PC-9 (cell line): ENCODE data around the gene NKX2-4. TPM values are rescaled to one million over a fixed set of nuclear protein-coding genes. Genes with fewer than 3 reads are reported as not detected.

ENCODE experiments used
- BruUV-seq: library from RNA; stranded (reverse); fragments of 400-500 nt; replicated peaks from 2 replicates; lab custom pipeline; 2021; lab: Mats Ljungman, UMichigan
- CTCF ChIA-PET: fragments of 300-600 bp; sonication (Branson Sonifier 250); formaldehyde crosslinking; loops from one replicate; lab custom pipeline; 2022; ENCODE audit warnings: antibody characterized with exemption; lab: Charles Lee
- POLR2A ChIA-PET: fragments of 300-600 bp; sonication (Branson Sonifier 250); formaldehyde crosslinking; loops from one replicate; lab custom pipeline; 2022; ENCODE audit warnings: antibody characterized with exemption; ENCODE audit not compliant: unreplicated experiment; lab: Charles Lee
- DNase-seq, 2 experiments: peaks; one replicate each; pipeline versions ENCODE4 v3.0.0 to v3.0.0-alpha.2; 2015 to 2022; ENCODE audit warnings: mixed read lengths in 1 of 2
- H2AFZ ChIP-seq: fragments of 200-600 bp; sonication (generic); 2 replicates; pipeline ENCODE4 v1.8.1; 2017; ENCODE audit warnings: antibody characterized with exemption
- H3F3A ChIP-seq: fragments of 200-600 bp; sonication (generic); 2 replicates; pipeline ENCODE4 v1.8.1; 2017; ENCODE audit warnings: antibody characterized with exemption, mild to moderate bottlenecking, low read depth; ENCODE audit not compliant: insufficient read depth
- H3K27ac ChIP-seq: fragments of 200-600 bp; sonication (generic); 2 replicates; pipeline ENCODE4 v1.6.1; 2016; ENCODE audit warnings: mixed run types
- H3K27me3 ChIP-seq: fragments of 200-600 bp; sonication (generic); 2 replicates; pipeline ENCODE4 v1.6.1; 2016; ENCODE audit warnings: low read depth, mixed run types; ENCODE audit not compliant: insufficient read depth
- H3K36me3 ChIP-seq: fragments of 200-600 bp; sonication (generic); 2 replicates; pipeline ENCODE4 v1.6.1; 2016; ENCODE audit warnings: low read depth, mixed run types
- H3K4me1 ChIP-seq: fragments of 200-600 bp; sonication (generic); replicated peaks from 2 replicates; pipeline ENCODE4 v1.6.1; 2016; ENCODE audit warnings: mixed run types; ENCODE audit not compliant: insufficient read depth
- H3K4me2 ChIP-seq: fragments of 200-600 bp; sonication (generic); 2 replicates; pipeline ENCODE4 v1.6.1; 2017; ENCODE audit warnings: mixed run types
- H3K4me3 ChIP-seq: fragments of 200-600 bp; sonication (generic); 2 replicates; pipeline ENCODE4 v1.6.1; 2016; ENCODE audit warnings: mixed run types
- H3K79me2 ChIP-seq: fragments of 200-600 bp; sonication (generic); 2 replicates; pipeline ENCODE4 v1.6.1; 2017; ENCODE audit warnings: low read depth, mixed run types
- H3K9me2 ChIP-seq: fragments of 200-600 bp; sonication (generic); 2 replicates; pipeline ENCODE4 v1.8.1; 2017; ENCODE audit warnings: mild to moderate bottlenecking; ENCODE audit not compliant: insufficient read depth
- H3K9me3 ChIP-seq: fragments of 200-600 bp; sonication (generic); 2 replicates; pipeline ENCODE4 v1.8.1; 2016; ENCODE audit warnings: low read depth; ENCODE audit not compliant: insufficient read depth
- H4K20me1 ChIP-seq: fragments of 200-600 bp; sonication (generic); 2 replicates; pipeline ENCODE4 v1.8.1; 2017; ENCODE audit not compliant: insufficient read depth
- CTCF ChIP-seq: fragments of 200-600 bp; sonication (generic); conservative IDR thresholded peaks from 2 replicates; pipeline ENCODE4 v1.6.1; 2017; ENCODE audit warnings: mixed run types, antibody characterized with exemption, mild to moderate bottlenecking, moderate library complexity
- EZH2 ChIP-seq: fragments of 200-600 bp; sonication (generic); IDR thresholded peaks from 2 replicates; pipeline ENCODE4 v1.8.0; 2017; ENCODE audit warnings: antibody characterized with exemption, low read depth
- intact Hi-C: fragments of 100-400 bp; cut with micrococcal nuclease; formaldehyde crosslinking; loops from one replicate; pipeline ENCODE4 v1.10.0; 2022; ENCODE audit not compliant: unreplicated experiment
- total RNA-seq: library from RNA; stranded (reverse); gene quantifications from 2 replicates; pipeline ENCODE4 v1.2.3, GENCODE V29; 2021

NKX2-4 gene
- total RNA-seq, 1 experiment from 2014 or later = not detected

- Histone ChIP-seq H3K79me2 (no peaks in the 10 kb centered on the region), H3K9me3 (no peaks in the 10 kb centered on the region), H3K36me3 (peaks cover 27% of the 10 kb centered on the region), H3K4me3 (no peak overlapping the region), H3K9me2 (no peaks in the 10 kb centered on the region), H2AFZ (no peak overlapping the region), H3F3A (no peaks in the 10 kb centered on the region), H3K27me3 (no peaks in the 10 kb centered on the region), H4K20me1 (peaks cover 6% of the 10 kb centered on the region), H3K4me2 (no peak overlapping the region), H3K27ac (no peak overlapping the region), H3K4me1 (no peaks in the 10 kb centered on the region)
- no TSS peak for BruUV-seq
- TF ChIP-seq CTCF (no peak), EZH2 (no peak)
- no peak for DNase-seq
- ChIA-PET CTCF (no interaction called here), POLR2A (no interaction called here)
- intact Hi-C loops = no loop called here
Measured at GRCh38 chr20:21361266-21361665, 36.1 kb downstream of the NKX2-4 start.

GRCh38 chr20:21360705-21361104 lies 36.6 kb downstream of the NKX2-4 start:
- H3K4me3 ChIP-seq = no peak overlapping the region
- TF ChIP-seq EZH2 = no peak
- no peak for TF ChIP-seq CTCF
- H3K36me3 ChIP-seq = peaks cover 30% of the 10 kb centered on the region
- H3K27ac ChIP-seq = no peak overlapping the region
- ChIA-PET POLR2A (no interaction called here), CTCF (no interaction called here)
- H3K4me1 ChIP-seq = no peaks in the 10 kb centered on the region
- no peak overlapping the region for H3K4me2 ChIP-seq
- no peaks in the 10 kb centered on the region for H3K9me2 ChIP-seq
- no TSS peak for BruUV-seq
- no peaks in the 10 kb centered on the region for H3K27me3 ChIP-seq
- no peaks in the 10 kb centered on the region for H3K9me3 ChIP-seq
- no peaks in the 10 kb centered on the region for H3K79me2 ChIP-seq
- no peak for DNase-seq
- intact Hi-C loops = no loop called here
- peaks cover 7% of the 10 kb centered on the region; the same call in 1 of the 2 replicates for H4K20me1 ChIP-seq
- no peaks in the 10 kb centered on the region for H3F3A ChIP-seq
- no peak overlapping the region for H2AFZ ChIP-seq

- ChIA-PET POLR2A (no interaction called here), CTCF (no interaction called here)
- H3K4me3 ChIP-seq = no peak overlapping the region
- H3K9me3 ChIP-seq = no peaks in the 10 kb centered on the region
- no peaks in the 10 kb centered on the region for H3K9me2 ChIP-seq
- no peak overlapping the region for H3K27ac ChIP-seq
- H2AFZ ChIP-seq = no peak overlapping the region
- H3K4me2 ChIP-seq = no peak overlapping the region
- H3F3A ChIP-seq = no peaks in the 10 kb centered on the region
- H3K79me2 ChIP-seq = no peaks in the 10 kb centered on the region
- no peaks in the 10 kb centered on the region for H3K4me1 ChIP-seq
- intact Hi-C loops = no loop called here
- BruUV-seq = no TSS peak
- H3K27me3 ChIP-seq = no peaks in the 10 kb centered on the region
- no peak for DNase-seq
- H4K20me1 ChIP-seq = peaks cover 7% of the 10 kb centered on the region; the same call in 1 of the 2 replicates
- TF ChIP-seq CTCF = no peak
- no peak for TF ChIP-seq EZH2
- peaks cover 30% of the 10 kb centered on the region for H3K36me3 ChIP-seq
Measured at GRCh38 chr20:21358737-21359136, 38.6 kb downstream of the NKX2-4 start.
